ENCODE results near the gene SERPINA4.

SERPINA4 gene

DNA sequence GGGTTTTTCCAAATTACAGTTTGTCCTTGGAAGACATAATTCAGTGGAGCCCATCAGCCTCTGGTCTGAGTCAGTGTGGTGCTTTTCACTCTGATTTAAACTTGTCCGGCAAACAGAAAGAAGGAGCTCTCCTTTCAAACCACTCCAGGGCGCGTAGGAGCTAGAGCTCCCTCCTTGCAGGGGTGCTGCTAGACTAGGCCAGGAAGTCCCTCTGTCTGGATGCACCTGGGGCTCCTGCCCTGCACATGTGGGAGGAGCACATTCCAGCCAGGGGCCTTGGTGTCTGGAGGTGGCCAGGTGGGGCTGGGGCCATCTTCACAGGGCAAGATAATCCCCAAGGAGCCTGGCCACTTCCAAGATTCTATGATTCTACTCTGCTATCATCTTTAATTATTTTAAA, 54.0 kb downstream of the SERPINA4 start:
- no peak for DNase-seq (ENCODE audit: low read depth)
- H3K4me3 ChIP-seq (ENCODE audit: low read length) = no peak overlapping the region
- TF ChIP-seq, protein P1, sequence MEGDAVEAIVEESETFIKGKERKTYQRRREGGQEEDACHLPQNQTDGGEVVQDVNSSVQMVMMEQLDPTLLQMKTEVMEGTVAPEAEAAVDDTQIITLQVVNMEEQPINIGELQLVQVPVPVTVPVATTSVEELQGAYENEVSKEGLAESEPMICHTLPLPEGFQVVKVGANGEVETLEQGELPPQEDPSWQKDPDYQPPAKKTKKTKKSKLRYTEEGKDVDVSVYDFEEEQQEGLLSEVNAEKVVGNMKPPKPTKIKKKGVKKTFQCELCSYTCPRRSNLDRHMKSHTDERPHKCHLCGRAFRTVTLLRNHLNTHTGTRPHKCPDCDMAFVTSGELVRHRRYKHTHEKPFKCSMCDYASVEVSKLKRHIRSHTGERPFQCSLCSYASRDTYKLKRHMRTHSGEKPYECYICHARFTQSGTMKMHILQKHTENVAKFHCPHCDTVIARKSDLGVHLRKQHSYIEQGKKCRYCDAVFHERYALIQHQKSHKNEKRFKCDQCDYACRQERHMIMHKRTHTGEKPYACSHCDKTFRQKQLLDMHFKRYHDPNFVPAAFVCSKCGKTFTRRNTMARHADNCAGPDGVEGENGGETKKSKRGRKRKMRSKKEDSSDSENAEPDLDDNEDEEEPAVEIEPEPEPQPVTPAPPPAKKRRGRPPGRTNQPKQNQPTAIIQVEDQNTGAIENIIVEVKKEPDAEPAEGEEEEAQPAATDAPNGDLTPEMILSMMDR (conservative IDR thresholded peaks at IDR 0.05; ENCODE audit: low read depth, low read length) = no peak

DNA sequence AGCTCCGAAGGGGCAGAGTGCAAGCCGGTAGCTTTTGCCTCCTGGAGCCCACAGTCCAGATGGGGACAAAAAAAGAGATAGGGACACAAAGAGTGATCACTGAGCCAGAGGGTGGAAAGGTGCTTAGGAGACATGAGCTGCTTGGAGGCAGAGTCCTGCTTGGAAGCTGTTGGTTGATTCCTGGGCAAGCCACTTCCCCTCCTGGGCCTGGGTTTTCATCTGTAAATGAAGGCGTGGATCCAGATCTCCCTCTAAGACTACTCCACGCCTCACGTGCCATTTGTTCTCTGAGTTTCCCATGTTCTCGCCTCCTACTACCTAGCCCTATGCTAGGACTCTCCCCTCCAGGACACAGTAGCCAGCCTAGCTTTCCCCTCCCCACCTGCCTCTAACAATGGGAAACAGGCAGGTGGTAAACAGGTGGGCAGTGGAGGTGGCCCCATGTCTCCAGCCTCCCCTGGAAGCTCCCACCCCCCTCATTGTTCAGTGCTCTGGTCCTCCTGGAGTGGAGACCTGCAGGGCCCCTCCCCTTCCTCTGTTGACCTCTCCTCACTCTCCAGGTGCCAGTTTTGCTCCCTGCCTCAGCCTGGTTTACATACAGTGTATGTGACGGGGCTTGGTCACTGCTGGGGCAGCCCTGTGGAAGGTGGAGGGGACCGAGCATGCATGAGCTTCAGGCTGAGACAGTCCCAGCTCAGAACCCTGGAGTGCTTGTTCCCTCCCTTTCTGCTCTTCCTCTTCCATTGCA, 54.8 kb downstream of the SERPINA4 start:
- TF ChIP-seq, protein P1 (conservative IDR thresholded peaks at IDR 0.05; ENCODE audit: low read depth, low read length) = no peak
- H3K4me3 ChIP-seq (ENCODE audit: low read length) = no peak overlapping the region
- DNase-seq (ENCODE audit: low read depth) = no peak

DNA sequence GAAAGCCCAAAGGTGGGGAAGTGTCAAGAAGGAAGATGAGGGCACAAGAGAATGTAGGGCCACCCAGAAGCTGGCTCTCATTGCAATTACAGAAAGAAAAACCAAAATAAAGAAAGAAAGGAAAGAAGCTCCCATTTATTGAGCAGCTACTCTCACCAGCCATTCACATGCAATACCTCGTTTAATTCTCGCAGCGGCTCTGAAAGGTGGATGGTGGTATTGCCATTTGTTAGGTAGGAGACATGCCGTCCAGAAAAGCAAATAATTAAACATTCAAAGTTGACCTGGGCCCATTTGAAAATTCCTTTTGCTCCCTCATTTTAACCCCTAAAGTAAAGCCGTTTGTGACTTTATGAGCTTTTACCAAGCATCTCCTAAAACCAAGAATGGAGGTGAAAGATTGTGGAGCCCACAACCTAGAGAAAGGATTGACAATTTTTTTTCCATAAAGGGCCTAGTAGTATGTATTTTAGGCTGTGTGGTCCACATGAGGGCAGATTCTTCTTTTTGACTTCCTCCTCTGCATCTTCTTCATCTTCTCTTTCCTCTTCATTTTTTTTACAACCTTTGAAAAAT, 56.2 kb downstream of the SERPINA4 start:
- DNase-seq (ENCODE audit: low read depth) = no peak
- TF ChIP-seq, protein P1 (conservative IDR thresholded peaks at IDR 0.05; ENCODE audit: low read depth, low read length) = no peak
- no peak overlapping the region for H3K4me3 ChIP-seq (ENCODE audit: low read length)

DNA sequence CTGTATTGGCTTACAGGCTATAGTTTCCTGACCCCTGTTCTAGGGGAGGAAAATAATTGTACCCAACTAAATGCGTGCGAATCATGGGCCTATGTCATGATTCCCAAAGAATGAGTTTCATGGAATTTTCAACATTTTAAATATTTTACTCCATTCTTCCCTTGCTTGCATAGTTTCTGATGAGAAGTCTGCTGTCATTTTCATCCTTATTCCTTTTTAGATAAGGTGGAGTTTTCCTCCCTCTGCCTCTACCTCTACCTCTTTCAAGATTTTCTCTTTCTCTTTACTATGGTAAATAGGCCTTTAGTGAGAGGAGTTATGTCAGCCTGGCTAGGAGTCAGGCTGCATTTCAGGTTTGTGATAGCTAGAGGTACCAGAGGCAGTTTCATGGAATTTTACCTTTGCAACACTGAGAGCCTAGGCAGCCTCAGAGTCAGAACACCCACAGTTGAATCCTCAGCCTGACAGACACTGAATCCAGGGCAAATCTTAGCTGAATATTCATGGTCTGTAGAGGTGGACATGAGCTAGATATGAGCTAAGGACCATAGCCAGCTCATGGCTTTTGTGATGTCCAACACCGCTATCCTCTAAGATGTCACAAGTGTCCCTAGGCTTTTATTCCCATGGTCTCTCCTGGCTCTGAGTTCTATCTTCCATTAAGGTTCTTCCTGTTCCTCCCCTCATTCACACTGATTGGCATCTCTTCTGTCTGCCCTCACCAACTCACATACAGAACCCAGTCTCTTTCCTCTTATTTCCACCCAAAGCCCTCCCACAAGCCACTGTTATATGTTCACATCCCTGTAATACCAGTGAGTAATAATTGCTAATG, 57.0 kb downstream of the SERPINA4 start:
- TF ChIP-seq, protein P1 (conservative IDR thresholded peaks at IDR 0.05; ENCODE audit: low read depth, low read length) = no peak
- DNase-seq (ENCODE audit: low read depth) = no peak
- H3K4me3 ChIP-seq (ENCODE audit: low read length) = no peak overlapping the region

DNA sequence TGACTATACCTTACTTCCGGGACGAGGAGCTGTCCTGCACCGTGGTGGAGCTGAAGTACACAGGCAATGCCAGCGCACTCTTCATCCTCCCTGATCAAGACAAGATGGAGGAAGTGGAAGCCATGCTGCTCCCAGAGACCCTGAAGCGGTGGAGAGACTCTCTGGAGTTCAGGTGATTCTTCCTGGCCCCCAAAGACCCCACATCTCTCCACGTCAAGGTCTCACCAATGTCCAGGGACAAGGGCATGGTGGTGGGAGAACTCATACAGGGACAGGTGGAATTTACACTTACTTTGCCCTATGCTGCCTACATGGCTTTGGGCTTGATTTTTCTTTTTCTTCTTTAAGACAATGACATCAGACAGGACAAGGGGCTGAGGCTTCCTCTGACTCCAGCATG, 58.1 kb downstream of the SERPINA4 start:
- TF ChIP-seq, protein P1 (conservative IDR thresholded peaks at IDR 0.05; ENCODE audit: low read depth, low read length) = no peak
- DNase-seq (ENCODE audit: low read depth) = no peak

More for the DNA sequence above, 58.1 kb downstream of the SERPINA4 start:
- H3K4me3 ChIP-seq (ENCODE audit: low read length) = no peak overlapping the region
